Transverse colon (tissue), 4 donors: Measurements from ENCODE around the gene CDH26. TPM values are rescaled to one million over a fixed set of nuclear protein-coding genes. Genes with fewer than 3 reads are reported as not detected.

Experiments used
- DNase-seq: peaks from one replicate; pipeline ENCODE4 v3.0.0-alpha.2; 2019
- H3K27ac ChIP-seq, 4 donors: fragments of 200-600 bp; sonication (generic); 2 replicates each; pipeline ENCODE4 v1.5.1; 2016 to 2018; ENCODE audit warnings: inconsistent platforms in 4 of 4
- H3K27me3 ChIP-seq: fragments of 200-600 bp; sonication (generic); 2 replicates; pipeline ENCODE4 v1.5.1; 2017; ENCODE audit warnings: inconsistent platforms
- H3K36me3 ChIP-seq, 4 donors: fragments of 200-600 bp; sonication (generic); 2 replicates each; pipeline ENCODE4 v1.5.1; 2017 to 2019; ENCODE audit warnings: inconsistent platforms in 4 of 4
- H3K4me1 ChIP-seq, 4 donors: fragments of 200-600 bp; sonication (generic); 2 replicates each; pipeline ENCODE4 v1.5.1; 2017 to 2020; ENCODE audit warnings: inconsistent platforms in 4 of 4
- H3K4me3 ChIP-seq, 4 donors: fragments of 200-600 bp; sonication (generic); 1 replicate in 1 of 4; 2 replicates in 3 of 4; pipeline versions ENCODE4 v1.5.1 to v1.6.1; 2017 to 2019; ENCODE audit warnings: inconsistent platforms in 4 of 4
- H3K9me3 ChIP-seq, 2 donors: fragments of 200-600 bp; sonication (generic); 2 replicates each; pipeline ENCODE4 v1.5.1; 2017 to 2019; ENCODE audit warnings: inconsistent platforms in 2 of 2
- EP300 ChIP-seq: sonication (generic); formaldehyde crosslinking; IDR thresholded peaks from one replicate; pipeline ENCODE4 v1.6.1; 2017; ENCODE audit warnings: antibody characterized with exemption, low read depth
- POLR2A ChIP-seq: fragments of 450-650 bp; IDR thresholded peaks from one replicate; pipeline ENCODE4 v1.6.1; 2016; ENCODE audit warnings: antibody characterized with exemption, mild to moderate bottlenecking, moderate library complexity
- POLR2AphosphoS5 ChIP-seq, 3 donors: sonication (generic); formaldehyde crosslinking; IDR thresholded peaks; one replicate each; pipeline ENCODE4 v1.6.1; 2016; ENCODE audit warnings: antibody characterized with exemption in 3 of 3
- WGBS, 2 donors: methylation state at CpG; one replicate each; pipeline ENCODE4 v1.1.5; 2018; ENCODE audit warnings: low coverage in 1 of 2; 5-methylcytosine and 5-hydroxymethylcytosine counted together
- in situ Hi-C, 4 donors: fragments of 200-750 bp; cut with MboI; loops; one replicate each; pipeline versions ENCODE4 v1.15.0 to v1.15.1; 2017; ENCODE audit warnings: low sequenced_read_pairs in 3 of 4, low pct_ligation_motif_present in 1 of 4, low pct_unique_long_range_greater_than_20kb in 1 of 4
- intact Hi-C: fragments of 100-400 bp; cut with DNase I; formaldehyde crosslinking; loops from one replicate; pipeline ENCODE4 v1.15.1; 2023; ENCODE audit warnings: low total_unique reads
- total RNA-seq, 4 donors: library from RNA; depleted of rRNA; stranded (reverse); fragments of >200 nt; gene quantifications; one replicate each; pipeline ENCODE4 v1.1.0, GENCODE V29; 2016
- TF ChIP-seq, protein P1 (sequence below), 5 experiments: fragments of 200-600 bp in 3 of 5; fragments of 450-650 bp in 2 of 5; sonication (generic) in 3 of 5; IDR thresholded peaks; 1 replicate in 2 of 5; 2 replicates in 3 of 5; pipeline ENCODE4 v1.5.1; 2016 to 2017; ENCODE audit warnings: antibody characterized with exemption in 5 of 5, inconsistent platforms in 3 of 5, mild to moderate bottlenecking in 2 of 5, moderate library complexity in 1 of 5

Gene CDH26
- total RNA-seq, 4 donors from 2014 or later = 1.4 to 1.9 TPM; not detected in 2

DNA sequence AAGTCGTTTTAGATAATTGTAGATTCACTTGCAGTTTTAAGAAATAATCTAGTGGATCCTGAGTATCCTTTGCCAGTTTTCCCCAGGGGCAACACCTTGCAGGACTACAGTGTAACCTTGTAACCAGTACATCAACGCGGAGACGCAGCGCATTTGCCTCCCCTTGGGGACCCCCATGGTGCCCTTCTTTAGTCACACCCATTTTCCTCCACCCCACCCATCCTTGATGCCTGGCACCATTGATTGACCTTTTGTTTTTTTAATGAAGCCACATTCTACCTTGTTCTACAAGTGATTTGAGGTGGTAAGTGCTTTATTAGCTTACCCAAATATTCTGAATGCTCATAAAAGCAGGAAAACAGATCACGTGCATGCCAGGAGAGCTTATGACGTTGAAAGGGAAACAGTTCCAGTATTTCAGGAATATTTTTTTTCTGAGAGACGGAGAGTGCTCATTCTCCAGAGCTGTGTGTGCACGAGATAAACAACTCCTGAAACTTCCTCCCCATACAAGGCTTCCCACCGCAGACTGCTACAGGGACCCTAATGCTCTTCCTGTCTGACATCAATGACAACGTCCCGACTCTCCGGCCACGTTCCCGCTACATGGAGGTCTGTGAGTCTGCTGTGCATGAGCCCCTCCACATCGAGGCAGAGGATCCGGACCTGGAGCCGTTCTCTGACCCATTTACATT, 35.7 kb downstream of the CDH26 start:
- 34 to 43% methylated on average over 3 to 18 of the region's 18 CpGs for WGBS, 2 donors
- Histone ChIP-seq H3K9me3 (no peaks in the 10 kb centered on the region), H3K27me3 (no peaks in the 10 kb centered on the region), H3K4me3 (no peak overlapping the region), H3K36me3 (no peaks in the 10 kb centered on the region), H3K27ac (no peak overlapping the region), H3K4me1 (peaks cover 0 to 6% (median 0%) of the 10 kb centered on the region in 4 donors)
- TF ChIP-seq, protein P1, sequence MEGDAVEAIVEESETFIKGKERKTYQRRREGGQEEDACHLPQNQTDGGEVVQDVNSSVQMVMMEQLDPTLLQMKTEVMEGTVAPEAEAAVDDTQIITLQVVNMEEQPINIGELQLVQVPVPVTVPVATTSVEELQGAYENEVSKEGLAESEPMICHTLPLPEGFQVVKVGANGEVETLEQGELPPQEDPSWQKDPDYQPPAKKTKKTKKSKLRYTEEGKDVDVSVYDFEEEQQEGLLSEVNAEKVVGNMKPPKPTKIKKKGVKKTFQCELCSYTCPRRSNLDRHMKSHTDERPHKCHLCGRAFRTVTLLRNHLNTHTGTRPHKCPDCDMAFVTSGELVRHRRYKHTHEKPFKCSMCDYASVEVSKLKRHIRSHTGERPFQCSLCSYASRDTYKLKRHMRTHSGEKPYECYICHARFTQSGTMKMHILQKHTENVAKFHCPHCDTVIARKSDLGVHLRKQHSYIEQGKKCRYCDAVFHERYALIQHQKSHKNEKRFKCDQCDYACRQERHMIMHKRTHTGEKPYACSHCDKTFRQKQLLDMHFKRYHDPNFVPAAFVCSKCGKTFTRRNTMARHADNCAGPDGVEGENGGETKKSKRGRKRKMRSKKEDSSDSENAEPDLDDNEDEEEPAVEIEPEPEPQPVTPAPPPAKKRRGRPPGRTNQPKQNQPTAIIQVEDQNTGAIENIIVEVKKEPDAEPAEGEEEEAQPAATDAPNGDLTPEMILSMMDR (IDR thresholded peaks at IDR 0.05) = no peak
- TF ChIP-seq POLR2AphosphoS5 (IDR thresholded peaks at IDR 0.05) = no peak
- TF ChIP-seq POLR2A = no peak
- no peak for TF ChIP-seq EP300
- in situ Hi-C loops (no loop called here), intact Hi-C loops (no loop called here)
- no peak for DNase-seq

DNA sequence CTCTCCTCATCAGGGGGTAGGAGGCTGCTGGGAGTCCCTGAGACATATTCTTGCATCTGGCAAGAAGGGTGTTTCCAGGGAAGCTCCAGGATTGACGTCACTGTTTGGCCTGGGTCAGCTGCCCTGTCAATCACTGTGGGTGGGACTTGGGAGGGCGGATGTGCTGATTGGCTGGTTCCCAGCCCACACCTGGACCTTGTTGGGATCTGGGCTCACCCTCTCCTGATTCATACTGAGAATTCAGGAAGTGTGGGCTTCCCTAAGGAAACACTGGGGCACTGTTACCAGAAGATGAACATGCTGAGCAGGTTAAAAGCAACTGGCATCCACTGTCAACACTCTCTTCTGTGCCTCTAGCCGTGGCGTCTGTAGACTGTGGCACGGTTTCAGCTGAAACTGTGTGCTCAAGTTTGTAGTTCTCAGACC, 36.5 kb downstream of the CDH26 start:
- 38% methylated on average over 5 of the region's 5 CpGs; no CpG with 5 or more reads in 1 of the 2 donors for WGBS, 2 donors
- intact Hi-C loops = no loop called here
- H3K27ac ChIP-seq = no peak overlapping the region

DNA sequence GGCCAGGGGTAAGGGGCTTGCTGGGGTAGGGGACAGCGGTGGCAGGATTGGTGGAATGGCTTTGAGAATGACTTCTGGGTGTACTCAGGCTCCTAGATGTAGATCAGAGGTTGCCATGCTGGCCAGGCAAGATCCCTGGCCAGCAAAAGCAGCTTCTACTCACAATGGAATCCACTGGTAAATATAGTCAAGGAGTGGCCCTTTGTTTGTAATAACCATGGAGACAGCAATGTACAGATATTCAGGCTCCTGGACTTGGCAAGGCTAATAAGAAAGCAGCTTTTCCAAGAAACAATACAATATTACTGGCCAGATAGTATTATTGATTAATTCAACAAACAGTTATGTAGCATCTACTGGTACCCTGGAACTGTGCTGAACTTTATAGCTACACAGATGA, 37.9 kb downstream of the CDH26 start:
- no peak overlapping the region for H3K27ac ChIP-seq
- 80% methylated on average over 1 of the region's 1 CpG; no CpG with 5 or more reads in 1 of the 2 donors for WGBS, 2 donors

More for the DNA sequence above, 36.5 kb downstream of the CDH26 start:
- no peak overlapping the region for H3K4me3 ChIP-seq
- H3K9me3 ChIP-seq = no peaks in the 10 kb centered on the region
- TF ChIP-seq, protein P1 (IDR thresholded peaks at IDR 0.05) = no peak
- TF ChIP-seq EP300 = no peak
- TF ChIP-seq POLR2AphosphoS5 (IDR thresholded peaks at IDR 0.05) = no peak
- no peak for TF ChIP-seq POLR2A
- H3K4me1 ChIP-seq = peaks cover 0 to 6% (median 0%) of the 10 kb centered on the region in 4 donors
- no peaks in the 10 kb centered on the region for H3K36me3 ChIP-seq
- peak; percentile 26 for DNase-seq
- in situ Hi-C loops = no loop called here
- H3K27me3 ChIP-seq = no peaks in the 10 kb centered on the region

DNA sequence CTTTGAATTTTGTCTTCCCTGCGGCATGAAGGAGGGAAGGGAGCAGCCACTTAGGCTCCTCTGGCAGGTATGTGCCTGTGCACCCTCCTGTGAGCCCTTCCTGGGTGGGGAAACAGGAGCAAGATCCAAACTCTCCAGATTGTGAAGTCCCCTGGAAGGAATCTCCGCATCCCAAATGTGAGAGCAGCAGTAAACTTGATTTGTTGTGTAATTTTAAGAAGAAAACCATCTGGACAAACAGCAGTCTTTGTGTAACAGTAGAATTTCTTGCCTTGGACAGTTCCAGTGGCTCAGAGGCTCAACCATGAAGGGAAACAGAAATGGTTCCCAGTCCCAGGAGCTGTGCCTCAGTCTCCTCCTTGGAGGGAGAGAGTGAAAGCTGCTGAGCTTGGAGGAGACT, 39.7 kb downstream of the CDH26 start:
- Histone ChIP-seq H3K27me3 (no peaks in the 10 kb centered on the region), H3K4me1 (peaks cover 0 to 6% (median 0%) of the 10 kb centered on the region in 4 donors), H3K4me3 (no peak overlapping the region), H3K9me3 (no peaks in the 10 kb centered on the region), H3K36me3 (no peaks in the 10 kb centered on the region), H3K27ac (no peak overlapping the region)
- 90% methylated on average over 2 of the region's 2 CpGs; no CpG with 5 or more reads in 1 of the 2 donors for WGBS, 2 donors
- intact Hi-C loops (no loop called here), in situ Hi-C loops (no loop called here)
- TF ChIP-seq POLR2A (no peak), POLR2AphosphoS5 (IDR thresholded peaks at IDR 0.05) (no peak), EP300 (no peak)
- TF ChIP-seq, protein P1 (IDR thresholded peaks at IDR 0.05) = no peak
- no peak for DNase-seq

More for the DNA sequence above, 37.9 kb downstream of the CDH26 start:
- Histone ChIP-seq H3K4me3 (no peak overlapping the region), H3K36me3 (no peaks in the 10 kb centered on the region), H3K27me3 (no peaks in the 10 kb centered on the region), H3K9me3 (no peaks in the 10 kb centered on the region), H3K4me1 (peaks cover 0 to 6% (median 0%) of the 10 kb centered on the region in 4 donors)
- DNase-seq = no peak
- TF ChIP-seq POLR2A (no peak), POLR2AphosphoS5 (IDR thresholded peaks at IDR 0.05) (no peak), EP300 (no peak)
- TF ChIP-seq, protein P1 (IDR thresholded peaks at IDR 0.05) = no peak
- in situ Hi-C loops (no loop called here), intact Hi-C loops (no loop called here)
